Tongue (tissue), 2 donors: ENCODE data around the gene KIAA1217. TPM values are rescaled to one million over a fixed set of nuclear protein-coding genes. Genes with fewer than 3 reads are reported as not detected.
"Not testable (repeated sequence)": the region's sequence is repeated elsewhere in the genome, so short reads cannot be mapped to it uniquely, and the experiment has no call there.

Experiments
- DNase-seq: peaks from one replicate; pipeline ENCODE4 v3.0.0-alpha.2; 2015
- total RNA-seq: library from RNA; depleted of rRNA; stranded (reverse); fragments of >200 nt; gene quantifications from one replicate; pipeline ENCODE4 v1.2.3, GENCODE V29; 2014

The KIAA1217 gene
- total RNA-seq, 1 donor from 2014 or later, result 36.0 TPM

DNA sequence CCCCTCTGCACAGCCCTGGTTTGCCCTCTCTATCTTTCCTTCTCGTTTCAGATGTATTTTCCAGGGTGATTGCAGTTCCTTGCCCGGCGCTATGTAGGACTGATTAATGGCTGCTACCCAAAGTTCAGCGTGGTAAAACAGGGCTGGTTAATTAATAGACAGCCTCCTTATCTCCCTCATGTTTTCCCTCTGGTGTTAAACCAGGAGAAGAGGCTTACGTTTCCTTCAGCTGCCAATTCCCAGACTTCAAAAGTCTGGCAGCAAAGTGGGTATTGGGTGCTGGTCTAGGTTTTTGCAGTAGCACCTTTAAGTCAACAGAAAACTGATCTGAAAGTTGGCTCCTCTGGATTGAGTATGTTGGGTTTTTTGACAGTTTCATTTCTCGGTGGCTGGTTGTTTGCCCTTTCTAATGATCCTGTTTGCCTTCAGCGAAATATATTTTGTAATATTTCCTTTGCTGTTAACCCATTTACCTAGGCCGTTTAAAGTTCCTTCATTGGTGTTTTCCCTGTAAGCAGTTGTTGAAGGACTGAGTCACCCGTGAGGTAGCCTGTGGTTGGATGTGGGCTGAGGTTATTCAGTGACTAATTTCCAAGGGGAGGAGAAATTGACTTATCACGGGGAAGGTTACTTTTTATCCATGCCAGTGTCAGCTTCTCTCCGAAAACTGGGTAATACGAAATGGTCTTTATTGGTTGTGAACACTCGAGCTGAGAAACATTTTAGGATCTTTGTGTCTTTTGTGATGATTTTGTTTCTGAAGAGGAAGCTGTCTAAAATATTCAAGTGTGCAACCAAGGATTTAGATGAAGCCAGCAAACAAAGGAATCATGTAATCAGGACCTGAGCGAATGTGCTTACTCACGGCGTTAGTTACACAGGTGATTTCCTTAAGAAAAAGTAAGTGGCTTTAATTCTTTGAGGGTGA, 257.2 kb downstream of the KIAA1217 start:
- peak; percentile 24 for DNase-seq

DNA sequence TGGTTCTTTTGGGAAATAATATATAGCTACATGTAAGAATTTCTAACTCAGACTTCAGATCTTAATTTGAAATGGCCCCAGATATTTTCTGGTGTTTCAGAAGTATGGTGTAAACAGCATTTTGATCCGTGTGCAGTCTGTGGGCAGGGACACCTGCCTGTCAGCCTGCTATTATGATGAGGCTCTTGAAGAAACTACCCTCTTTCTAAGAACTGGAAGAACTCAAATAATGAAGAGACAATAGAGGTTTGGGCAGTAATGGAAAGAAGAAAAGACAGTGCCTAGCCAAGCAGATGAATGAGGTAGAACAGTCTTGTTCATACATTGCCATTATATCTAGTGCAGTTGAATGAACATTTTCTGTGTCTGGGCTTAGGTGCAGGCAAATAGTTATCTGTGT, 258.2 kb downstream of the KIAA1217 start:
- DNase-seq, result no peak

DNA sequence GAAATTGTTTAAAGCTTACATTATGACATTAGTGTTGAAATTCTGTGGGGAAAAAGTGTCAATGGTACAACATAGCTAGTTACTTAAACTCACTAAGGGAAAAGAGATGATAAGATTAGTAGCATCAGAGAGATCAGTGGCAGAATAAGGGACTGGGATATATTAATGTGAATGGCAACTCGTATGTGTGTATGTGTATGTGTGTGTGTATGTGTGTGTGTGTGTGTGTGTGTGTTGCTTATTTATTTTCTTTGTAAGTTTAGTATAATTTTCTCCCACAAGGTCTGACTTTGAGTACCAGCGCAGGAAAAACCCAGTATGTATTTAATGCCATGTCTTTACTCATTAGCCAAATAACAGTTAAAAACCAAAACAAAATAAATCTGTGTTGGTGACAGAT, 258.7 kb downstream of the KIAA1217 start:
- no peak for DNase-seq

- no peak for DNase-seq
Measured at GRCh38 chr10:24468281-24468751, 259.4 kb downstream of the KIAA1217 start.

DNA sequence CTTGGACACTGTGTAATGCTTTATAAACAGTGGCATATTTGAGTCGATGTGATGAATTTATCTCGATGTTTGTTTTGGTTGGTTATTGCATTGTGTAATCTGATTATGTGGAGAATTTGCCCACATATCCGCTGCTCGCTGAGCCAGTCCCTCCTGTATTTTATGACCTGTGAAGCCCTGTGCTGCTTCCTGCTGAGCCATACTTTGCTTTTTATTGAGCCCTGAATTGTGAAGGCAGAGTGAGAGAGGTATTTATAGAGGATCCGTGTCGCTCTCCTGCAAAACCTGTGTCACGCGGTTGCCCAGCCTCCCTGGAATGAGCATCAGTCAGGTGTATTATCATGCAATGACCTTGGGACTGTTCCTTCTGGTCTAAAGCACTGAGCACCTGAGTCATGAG, 261.1 kb downstream of the KIAA1217 start:
- DNase-seq, result no peak

GRCh38 chr10:24475598-24475997, 266.7 kb downstream of the KIAA1217 start:
- no peak for DNase-seq

DNA sequence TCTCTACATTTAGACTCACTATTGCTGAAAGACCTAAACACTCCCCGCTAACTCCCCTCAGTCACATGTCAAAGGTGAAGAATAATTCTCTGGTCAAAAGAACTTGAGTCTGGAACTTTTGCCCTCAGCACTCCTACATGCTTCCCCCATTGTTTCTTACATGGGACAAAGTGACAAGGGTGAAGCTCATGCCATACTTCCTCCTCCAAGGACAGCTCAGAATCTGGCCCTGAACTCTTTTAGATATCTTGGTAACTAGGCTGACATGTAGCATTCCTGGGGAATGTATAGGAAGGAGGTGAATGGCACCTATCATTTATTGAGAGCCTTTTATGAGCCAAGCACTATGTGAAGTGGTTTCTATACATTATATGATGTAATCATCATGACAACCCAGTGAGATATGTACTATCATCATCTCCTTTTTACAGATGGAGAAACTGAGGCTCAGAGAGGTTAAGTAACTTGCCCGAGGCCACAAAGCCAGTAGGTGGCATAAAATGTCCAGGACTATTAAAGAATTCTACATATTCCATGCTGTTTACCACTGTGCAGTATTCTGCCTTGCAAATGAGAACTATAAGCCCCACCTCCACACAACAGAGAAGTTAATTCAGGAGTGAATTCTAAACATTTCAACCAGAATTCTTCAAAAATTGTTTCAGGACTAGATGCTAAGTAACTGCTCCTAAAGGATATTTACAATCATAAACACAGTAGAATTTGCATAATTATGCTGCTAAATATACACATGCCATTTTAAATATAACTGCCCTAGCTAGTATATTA, 268.2 kb downstream of the KIAA1217 start:
- DNase-seq, result no peak

DNA sequence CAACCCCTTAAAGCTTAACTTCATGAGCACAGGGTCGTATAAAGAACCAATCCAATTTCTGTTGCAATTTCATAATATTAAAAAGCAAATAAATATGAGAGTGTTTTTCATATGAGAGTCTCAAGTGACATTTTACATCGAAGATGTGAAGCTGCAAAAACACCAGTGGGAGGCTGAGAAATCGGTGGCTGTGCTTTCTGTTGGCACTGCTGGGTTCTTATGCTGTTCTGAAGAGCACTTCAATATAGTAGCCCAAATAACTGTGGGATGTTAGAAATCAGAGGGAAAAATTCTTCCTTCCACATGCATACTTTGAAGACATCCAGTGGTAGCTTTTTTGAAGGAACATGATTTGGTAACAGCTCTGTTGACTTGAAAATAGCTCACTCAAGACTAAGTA, 269.0 kb downstream of the KIAA1217 start:
- no peak for DNase-seq

GRCh38 chr10:24479806-24480205, 270.9 kb downstream of the KIAA1217 start:
- no peak for DNase-seq

- DNase-seq, result no peak
Measured at GRCh38 chr10:24480447-24480846, 271.5 kb downstream of the KIAA1217 start.

GRCh38 chr10:24481241-24481640, 272.3 kb downstream of the KIAA1217 start:
- no peak for DNase-seq

DNA sequence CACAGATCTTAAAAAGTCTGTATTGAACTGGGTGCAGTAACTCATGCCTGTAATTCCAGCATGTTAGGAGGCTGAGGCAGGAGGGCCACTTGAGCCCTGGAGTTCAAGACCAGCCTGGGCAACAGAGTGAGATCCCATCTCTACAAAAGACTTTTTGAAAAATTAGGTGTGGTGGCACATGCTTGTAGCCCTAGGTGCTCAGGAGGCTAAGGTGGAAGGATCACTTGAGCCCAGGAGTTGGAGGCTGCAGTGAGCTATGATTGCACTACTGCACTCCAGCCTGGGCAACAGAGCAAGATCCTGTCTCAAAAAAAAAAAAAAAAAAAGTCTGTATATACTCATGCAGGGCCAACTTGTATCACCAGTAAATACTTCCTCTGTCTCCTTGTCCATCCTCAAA, 273.8 kb downstream of the KIAA1217 start:
- DNase-seq, result not testable (repeated sequence)

DNA sequence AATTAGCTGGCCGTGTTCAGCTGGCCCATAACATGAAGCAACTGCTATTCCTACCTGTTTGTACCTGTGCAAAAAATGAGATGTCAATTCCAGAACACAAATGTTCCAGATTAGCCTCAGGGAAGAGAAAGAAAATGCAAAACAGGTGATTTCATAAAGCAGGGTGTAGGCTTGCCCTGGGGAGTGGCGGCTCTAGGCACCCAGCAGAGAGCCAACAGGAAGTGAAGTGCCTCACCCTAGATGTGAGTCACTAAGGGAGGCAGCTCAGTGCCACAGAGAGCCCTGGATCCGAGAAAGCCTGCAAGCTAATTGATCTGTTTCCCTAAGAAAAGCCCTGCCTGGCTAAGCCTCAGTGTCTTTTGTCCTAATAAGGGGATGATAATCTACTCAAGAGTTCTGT, 274.8 kb downstream of the KIAA1217 start:
- DNase-seq, result peak; percentile 57

DNA sequence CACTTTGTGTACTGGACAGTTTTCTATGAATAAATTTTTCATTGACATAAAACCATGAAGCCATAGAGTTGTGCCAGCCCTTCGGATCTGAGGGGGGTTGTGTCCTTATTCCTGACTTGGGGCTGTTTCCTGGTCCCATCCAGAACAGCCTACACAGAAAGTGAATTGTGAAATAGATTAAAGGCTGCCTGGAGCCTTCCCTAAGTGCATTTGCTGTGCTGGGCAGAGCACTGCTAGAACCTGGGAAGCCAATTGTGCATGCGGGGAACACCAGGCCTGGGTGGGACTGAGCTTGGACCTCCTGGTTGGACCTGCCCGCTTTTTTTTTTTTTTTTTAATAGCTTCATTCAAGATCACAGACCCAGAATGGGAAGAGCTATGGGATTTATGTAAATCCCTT, 275.8 kb downstream of the KIAA1217 start:
- DNase-seq, result no peak

DNA sequence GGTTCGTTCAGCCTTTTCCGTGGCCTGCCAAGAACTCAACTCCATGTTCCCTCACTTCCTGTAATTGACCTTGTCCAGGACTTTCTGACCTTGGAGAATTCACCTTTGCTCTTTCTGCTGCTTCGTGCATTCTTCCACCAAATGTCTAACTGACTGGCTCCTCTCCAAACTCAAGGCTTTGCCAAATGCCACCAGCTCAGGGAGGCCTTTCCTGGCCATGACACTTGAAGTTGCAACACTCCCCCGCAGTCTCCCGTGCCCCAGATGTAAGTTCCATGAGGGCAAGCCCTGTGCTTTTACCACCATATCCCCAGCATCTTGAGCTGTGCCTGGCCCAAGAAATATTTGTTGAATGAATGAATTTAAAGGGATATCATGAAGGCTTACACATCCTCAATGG, 276.4 kb downstream of the KIAA1217 start:
- DNase-seq, result no peak

DNA sequence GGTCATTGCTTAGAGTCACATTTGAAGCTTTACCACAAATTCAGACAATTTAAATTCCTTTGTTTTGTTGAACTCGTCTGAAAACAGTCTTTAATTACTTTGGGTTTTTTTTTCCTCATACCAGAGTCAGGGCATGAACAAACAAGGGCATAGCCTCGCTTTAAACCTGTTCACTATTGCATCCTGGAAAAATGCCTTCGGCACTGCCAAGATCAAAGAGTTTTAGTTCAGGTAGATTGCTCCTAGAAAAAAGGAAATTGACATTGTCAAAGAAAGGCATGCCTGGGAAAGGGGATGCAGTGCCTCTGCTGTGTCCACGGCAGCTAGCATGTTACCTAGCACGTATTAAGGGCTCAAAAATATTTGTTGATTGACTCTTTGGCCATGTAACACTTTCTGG, 279.7 kb downstream of the KIAA1217 start:
- DNase-seq, result peak; percentile 46

GRCh38 chr10:24493165-24493564, 284.2 kb downstream of the KIAA1217 start:
- DNase-seq, result no peak

DNA sequence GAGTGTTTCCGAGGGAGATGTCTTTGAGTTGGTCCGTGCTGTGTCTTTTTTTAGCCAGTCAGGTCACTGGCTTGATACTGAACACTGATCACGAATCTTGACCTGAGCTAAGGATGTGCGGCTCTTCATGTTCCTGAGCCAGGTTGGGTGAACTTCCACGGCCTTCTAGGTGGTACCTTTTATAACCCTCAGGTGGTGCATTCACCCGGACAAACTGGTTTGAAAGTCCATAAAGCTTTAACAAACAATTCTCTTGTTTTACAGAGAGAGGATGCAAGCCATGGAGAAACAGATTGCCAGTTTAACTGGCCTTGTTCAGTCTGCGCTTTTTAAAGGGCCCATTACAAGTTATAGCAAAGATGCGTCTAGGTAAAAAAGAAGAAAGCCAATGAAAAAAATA, 285.3 kb downstream of the KIAA1217 start:
- DNase-seq, result no peak

DNA sequence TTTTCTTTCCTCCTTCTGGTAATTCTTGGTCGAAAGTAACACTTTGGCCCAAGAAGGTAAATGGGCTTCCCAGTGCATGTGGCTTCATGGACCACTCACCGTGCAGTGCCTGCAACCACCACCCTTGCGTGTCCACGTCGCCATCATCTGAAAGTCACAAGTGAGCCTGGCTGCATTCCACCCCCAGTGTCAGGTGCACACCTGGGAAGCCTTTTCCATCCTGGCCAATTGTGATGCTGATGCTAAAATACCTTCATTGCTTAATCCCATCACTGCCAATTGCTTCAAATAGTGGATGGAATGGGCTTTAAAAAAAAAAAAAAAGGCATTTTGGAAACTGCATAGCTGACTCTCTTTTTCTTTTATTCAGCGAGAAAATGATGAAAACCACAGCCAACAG, 285.8 kb downstream of the KIAA1217 start:
- DNase-seq, result no peak

GRCh38 chr10:24495666-24496460, 286.9 kb downstream of the KIAA1217 start:
- no peak for DNase-seq

DNA sequence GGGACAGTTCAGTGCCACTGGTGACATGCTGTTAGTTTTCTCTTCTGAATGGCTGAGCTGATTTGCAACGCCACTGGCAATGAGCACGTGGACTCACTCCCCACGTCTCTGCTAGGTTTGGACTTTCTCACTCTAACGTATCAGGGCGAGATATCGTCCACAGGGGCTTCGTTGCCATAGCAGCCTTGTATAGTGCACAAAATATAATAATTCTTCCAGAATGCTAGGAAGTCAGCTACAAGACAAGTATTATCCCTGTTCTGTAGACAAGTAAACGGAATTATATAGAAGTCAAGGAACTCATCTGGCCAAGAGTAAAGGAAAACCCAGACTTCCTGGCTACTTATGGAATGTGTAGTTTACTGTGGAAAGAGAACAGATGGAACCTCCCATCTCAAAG, 288.0 kb downstream of the KIAA1217 start:
- peak; percentile 73 for DNase-seq

- DNase-seq, result no peak
Measured at GRCh38 chr10:24501056-24501711, 292.2 kb downstream of the KIAA1217 start.
